GM21717 (cell line): Measurements from ENCODE around the gene ZNF219.

Experiments
- ATAC-seq: cut with Tn5 transposase; IDR thresholded peaks from one replicate; pipeline ENCODE4 v1.9.1; 2021; ENCODE audit warnings: mild to moderate bottlenecking, moderate library complexity; ENCODE audit not compliant: unreplicated experiment

The ZNF219 gene

DNA sequence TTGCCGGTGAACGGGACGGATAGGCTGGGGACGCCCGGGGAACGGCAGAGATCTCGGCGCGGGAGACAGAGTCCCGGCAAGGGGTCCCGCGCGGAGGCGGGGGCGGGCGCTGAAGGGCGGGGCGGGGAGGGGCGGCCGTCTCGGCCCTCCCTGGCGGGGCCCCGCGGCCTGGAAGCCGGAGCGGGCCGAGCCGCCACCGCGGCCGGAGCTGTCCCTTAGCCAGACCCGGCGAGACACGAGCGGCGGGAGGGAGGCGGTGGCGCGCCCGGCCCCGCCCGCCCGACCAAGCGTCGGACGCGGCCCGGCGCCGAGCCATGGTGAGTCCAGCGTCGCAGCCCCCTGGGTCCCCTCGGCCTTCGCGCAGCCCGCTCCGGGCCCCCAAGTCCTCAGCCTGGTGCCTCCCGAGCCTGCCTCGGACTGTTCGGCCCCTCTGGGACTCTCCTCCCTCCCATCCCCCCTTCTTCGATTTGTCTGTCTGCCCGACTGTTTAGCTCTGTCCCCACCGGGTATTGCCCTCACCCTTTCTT is 28.3 kb downstream of the ZNF219 start, which contains the start of gene ARHGEF40:
Gene ARHGEF40, plus strand, starts transcription at position 222 of the 527 bp plus-strand sequence. Its CDS starts 93 bp downstream, at position 315.
- no peak for ATAC-seq

- ATAC-seq: no peak
These were observed 28.9 kb downstream of the ZNF219 start for GRCh38 chr14:21069388-21070082.

DNA sequence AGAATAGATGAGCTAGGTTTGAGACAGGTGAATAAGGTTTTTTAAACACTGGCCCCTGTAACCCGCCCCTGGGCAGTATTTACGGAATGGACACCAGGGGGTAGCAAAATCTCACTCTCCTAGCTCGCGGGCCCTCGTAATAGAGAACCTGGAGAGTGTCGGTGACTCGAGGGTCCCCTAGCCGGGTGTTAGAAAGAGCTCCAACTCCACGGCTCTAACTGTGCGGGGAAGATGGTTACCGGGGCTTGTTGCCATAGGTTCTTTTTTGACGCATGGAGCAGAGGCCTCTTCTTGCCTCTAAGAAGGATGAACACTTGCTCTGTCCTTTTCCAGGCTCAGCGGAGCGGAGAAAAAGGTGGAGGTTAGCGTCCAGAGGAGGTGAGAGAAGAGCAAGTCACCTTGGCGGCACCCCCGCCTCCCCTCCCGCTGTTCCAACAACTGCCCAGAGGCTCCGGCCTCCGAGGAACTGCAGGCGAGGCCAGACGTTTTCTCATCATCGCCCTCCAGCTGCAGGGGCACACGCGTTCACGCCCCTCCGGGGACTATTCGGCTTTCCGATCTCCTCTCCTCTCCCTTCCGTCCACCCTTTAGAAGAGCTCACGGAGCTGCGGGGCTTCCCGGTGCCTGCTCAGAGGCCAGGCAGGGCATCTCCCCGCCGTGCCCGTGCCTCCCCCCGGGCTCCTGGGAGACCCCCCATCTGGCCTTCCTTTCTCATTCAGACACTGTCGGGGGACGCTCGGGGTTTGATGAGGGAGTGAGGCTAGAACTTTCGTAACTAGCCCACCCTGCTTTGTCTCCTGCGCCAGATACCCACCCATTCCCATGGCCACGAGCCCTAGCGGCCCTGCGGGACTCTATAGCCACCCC is 29.7 kb downstream of the ZNF219 start:
- no peak for ATAC-seq

GRCh38 chr14:21066882-21067502 is 31.5 kb downstream of the ZNF219 start:
- no peak for ATAC-seq

DNA sequence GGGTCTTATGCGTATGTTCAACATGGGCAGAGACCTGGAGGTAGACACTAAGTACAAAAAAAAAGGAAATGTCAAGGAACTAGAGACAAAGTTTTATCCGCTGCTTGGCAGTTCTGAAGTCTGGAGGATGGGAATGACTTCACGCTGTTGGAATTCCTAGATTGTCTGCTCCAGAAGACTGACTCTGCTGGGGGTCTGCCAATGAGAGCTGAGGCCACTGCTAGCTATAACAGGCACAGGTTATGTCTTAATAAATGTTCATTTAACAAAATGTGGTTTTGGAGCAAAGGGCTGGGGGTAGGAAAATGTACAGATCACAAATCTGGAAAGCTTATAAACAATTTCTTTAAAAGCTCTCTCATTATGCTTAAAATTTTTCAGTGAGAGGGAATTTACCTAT is 35.0 kb downstream of the ZNF219 start:
- ATAC-seq: no peak

DNA sequence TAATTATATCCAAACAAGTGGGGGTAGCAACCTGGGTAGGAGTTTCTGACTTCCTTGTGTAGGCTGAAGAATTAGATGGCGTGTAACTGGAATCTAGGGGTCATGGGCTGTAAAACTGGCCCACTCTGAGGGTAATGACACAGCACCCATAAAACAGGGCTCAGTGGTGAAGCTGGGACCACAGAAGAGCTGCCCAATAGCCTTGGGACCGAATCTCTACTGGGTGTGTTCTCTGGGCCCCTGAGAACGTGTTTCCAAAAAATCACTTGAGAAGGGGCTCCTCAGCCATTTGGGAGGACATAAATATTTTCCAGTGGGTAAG is 37.1 kb downstream of the ZNF219 start:
- no peak for ATAC-seq

DNA sequence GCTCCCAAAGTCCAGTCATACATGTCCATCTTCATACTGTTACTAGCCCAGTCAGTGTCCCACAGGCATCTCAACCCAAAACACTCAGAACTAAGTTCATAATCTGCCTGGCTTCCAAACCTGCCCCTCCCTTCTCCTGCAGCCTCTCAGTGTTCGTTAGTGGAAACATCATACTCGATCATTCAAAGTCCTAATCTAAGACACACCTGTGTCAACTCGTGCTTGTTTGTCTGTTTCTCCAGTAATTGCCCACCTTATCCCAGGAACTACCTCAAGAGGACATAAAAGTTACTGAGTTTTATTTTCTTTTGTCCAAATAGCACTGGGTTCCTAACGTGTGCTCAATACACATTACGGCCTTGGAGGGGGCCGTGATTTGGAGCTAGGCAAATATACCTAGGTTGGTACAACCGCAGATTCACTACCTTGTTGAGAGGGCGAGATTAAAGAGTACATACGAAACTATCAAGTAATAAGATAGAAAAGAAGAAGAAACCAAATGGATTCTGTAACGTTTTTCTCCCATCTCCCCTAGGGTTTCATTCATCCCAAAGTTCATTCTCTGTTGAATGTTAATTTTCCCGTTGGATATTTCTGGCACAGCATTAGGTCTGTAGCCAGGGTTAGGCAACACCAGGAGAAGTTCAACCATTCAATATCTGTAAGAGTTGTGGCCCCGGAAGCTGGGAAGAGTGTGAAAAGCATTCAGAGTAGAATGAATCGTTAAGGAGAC is 37.7 kb downstream of the ZNF219 start:
- ATAC-seq: no peak

GRCh38 chr14:21059842-21060613 is 38.4 kb downstream of the ZNF219 start:
- ATAC-seq: no peak

GRCh38 chr14:21058903-21059302 is 39.6 kb downstream of the ZNF219 start:
- no peak for ATAC-seq

DNA sequence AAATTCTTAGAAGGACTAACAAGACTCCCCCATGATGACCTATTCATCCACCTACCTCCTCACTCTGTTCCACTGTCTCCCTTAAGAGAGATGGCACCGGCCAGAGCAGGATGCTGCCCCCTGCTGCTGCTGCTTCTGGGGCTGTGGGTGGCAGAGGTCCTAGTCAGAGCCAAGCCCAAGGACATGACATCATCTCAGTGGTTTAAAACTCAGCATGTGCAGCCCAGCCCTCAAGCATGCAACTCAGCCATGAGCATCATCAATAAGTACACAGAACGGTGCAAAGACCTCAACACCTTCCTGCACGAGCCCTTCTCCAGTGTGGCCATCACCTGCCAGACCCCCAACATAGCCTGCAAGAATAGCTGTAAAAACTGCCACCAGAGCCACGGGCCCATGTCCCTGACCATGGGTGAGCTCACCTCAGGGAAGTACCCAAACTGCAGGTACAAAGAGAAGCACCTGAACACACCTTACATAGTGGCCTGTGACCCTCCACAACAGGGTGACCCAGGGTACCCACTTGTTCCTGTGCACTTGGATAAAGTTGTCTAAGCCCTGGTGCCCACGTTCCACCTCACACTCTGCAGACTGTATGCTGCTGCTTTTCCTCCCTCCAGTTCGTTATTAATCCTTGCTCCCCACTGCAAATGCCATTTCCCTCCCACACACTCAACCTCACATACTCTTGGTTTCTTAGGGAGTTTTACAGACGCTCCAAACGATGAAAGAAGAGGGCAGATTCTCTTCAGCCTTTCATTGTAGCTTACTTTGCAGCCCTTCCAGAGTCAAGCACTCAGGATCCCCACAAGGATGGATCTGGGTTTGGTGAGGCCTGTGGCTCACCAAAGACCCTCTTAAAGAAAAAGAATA is 40.4 kb downstream of the ZNF219 start, which contains the start of gene RNASE8:
Gene RNASE8, plus strand, starts transcription at position 20 of the 873 bp plus-strand sequence. Its CDS starts 71 bp downstream, at position 91.
- no peak for ATAC-seq

DNA sequence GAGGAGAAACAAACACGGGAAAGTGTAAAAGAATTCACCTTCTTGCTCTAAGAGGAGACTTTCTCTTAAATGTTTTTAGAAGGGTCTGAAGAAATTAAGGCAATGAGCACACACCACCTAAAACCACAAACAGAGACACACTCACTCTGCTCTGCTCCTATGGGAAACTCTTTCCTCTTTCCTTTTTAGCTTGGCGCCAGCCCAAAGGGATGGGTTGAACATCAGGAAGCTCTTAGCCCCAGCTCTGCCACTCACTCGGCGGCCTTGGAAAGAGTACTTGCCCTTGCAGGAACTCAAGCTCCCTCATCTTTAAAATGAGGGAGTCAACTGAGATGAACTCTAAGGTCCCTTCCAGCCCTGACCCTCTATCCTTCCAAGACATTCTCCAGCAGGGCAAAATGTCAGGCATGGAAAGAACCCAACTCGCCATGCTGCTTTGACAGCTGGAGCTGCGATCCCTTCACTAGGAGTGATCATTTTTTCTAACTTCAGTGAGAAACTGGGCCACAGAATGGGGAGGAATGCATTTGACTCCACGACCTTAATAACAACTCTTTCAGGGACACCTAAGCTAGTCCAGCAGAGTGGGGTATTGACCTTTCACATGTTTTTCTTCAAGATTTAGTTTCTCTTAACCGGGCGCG is 41.8 kb downstream of the ZNF219 start:
- no peak for ATAC-seq

DNA sequence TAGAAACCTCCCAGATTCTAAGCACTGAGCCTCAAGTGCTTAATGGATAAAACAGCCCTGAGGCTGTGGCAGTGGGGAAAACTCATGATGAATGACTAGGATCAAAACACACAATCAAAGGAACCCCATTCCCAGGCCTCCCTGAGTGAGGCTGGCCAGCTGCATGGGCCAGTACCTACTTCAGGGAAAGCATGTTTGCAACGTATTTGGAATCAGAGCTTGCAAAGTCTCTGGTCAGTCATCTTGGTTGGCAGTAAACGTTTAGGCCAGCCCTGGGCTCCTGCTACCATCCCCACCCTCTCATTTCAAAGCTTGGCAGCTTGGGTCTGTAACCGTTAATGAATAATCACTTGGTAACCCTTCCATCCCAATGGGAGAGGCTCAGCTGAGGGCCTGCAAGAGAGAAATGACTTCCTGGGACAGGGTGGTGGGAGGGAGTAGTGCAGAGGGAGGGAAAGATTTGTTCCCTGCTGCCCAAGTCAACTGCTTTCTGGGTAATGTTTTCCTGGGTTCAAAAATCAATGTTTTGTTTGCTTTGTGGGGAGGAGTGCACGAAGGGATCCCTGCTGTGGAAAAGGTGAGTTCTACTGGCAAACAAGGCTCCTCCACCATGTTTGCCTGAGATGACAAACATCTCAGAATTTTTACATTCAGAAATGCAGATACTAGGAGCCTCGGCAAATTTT is 42.9 kb downstream of the ZNF219 start:
- no peak for ATAC-seq

DNA sequence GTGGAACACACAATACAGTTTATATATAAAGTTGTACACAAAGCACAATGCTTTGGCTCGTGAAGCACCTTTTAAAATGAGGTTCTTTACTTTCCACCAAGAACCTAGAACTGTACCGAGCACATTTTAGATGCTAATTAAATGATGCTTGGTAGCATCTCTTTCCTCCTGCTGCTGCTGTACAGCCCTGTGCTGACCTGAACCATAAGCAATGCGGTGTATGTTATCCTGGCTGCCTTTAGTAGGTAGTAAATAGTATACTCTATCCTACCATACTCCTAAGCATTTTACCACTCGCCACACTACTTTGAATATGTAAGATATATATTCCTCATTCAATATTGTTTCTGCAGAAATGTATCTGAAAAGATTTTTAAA is 43.7 kb downstream of the ZNF219 start:
- ATAC-seq: no peak

- no peak for ATAC-seq
These were observed 44.2 kb downstream of the ZNF219 start for GRCh38 chr14:21054123-21054767.

DNA sequence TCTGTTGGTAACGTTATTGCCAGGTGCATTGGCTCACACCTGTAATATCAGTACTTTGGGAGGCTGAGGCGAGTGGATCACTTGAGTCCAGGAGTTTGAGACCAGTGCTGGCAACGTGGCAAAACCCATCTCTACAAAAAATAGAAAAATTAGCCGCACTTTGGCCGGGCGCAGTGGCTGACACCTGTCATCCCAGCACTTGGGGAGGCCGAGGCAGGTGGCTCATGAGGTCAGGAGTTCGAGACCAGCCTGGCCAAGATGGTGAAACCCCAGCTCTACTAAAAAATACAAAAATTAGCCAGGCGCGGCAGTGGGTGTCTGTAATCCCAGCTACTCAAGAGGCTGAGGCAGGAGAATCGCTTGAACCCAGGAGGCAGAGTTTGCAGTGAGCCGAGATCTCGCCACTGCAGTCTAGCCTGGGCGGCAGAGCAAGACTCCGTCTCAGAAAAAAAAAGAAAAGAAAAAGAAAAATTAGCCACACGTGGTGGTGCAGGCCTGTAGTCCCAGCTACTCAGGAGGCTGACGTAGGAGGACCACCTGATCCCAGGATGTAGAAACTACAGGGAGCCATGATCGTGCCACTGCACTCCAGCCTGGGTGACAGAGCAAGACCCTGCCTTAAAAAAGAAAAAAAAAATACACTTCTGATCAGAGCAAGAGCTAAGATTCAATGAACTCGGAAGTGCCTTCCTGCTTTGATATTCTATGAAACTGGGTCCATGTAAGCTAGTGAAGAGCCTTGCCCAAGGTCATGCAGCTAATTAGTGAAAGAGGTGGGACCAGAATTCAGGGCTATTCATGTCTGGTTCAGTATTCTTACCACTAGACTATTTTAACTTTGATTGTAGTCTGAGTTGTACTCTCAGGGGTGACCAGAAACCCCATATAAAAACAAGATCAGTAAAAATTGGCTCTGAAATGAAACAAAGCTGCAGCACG is 45.0 kb downstream of the ZNF219 start:
- ATAC-seq: no peak

GRCh38 chr14:21050597-21050996 is 47.9 kb downstream of the ZNF219 start:
- ATAC-seq: no peak
